GM23338 (cell line): ENCODE measurements around the gene WAPL.

ENCODE experiments used
- CREB1 ChIP-seq: fragments of 250-450 bp; sonication (Bioruptor Pico); IDR thresholded peaks from 2 replicates; pipeline ENCODE4 v1.5.0; 2020; ENCODE audit warnings: low read depth, mild to moderate bottlenecking, moderate library complexity
- EZH2 ChIP-seq: fragments of 200-600 bp; sonication (generic); IDR thresholded peaks from one replicate; pipeline ENCODE4 v1.8.0; 2017; ENCODE audit warnings: antibody characterized with exemption, mild to moderate bottlenecking, low read depth; ENCODE audit not compliant: unreplicated experiment
- EZH2phosphoT487 ChIP-seq: fragments of 200-600 bp; sonication (generic); IDR thresholded peaks from one replicate; pipeline ENCODE4 v1.8.1; 2018; ENCODE audit warnings: antibody characterized with exemption; ENCODE audit not compliant: unreplicated experiment
- JUNB ChIP-seq: IDR thresholded peaks from one replicate; pipeline ENCODE4 v1.6.1; 2016; ENCODE audit warnings: antibody characterized with exemption; ENCODE audit not compliant: unreplicated experiment
- POLR2AphosphoS5 ChIP-seq: IDR thresholded peaks from 2 replicates; pipeline ENCODE4 v1.6.1; 2016; ENCODE audit warnings: antibody characterized with exemption, low read depth
- ZNF331 ChIP-seq: fragments of 250-450 bp; sonication (Bioruptor Pico); IDR thresholded peaks from 2 replicates; pipeline ENCODE4 v1.5.0; 2020; ENCODE audit warnings: low read depth, mild to moderate bottlenecking, moderate library complexity
- TF ChIP-seq, protein P1 (sequence below), 2 experiments: fragments of 200-600 bp in 1 of 2; sonication (generic) in 1 of 2; conservative IDR thresholded peaks; 2 replicates each; pipeline versions ENCODE4 v1.5.1 to v1.6.1; 2016 to 2017; ENCODE audit warnings: antibody characterized with exemption in 2 of 2, low read depth in 2 of 2, mild to moderate bottlenecking in 2 of 2, moderate library complexity in 1 of 2

DNA sequence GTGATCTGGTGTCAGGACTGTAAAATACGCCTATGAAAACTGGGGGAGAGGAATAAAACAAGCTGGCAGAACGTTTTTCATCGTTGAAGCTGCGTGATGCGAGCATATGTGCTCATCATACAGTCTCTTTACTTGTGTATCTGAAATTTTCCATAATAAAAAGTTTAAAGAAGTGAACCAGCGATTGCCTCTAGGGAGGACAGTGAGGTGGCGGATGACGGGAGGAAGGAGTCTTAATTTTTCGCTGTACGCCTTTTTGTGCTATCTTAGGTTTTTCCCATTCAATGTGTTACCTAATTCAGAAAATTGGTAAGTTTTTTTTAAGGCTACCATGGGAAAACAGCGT lies 891 bp upstream of the WAPL start:
- no peak for TF ChIP-seq CREB1 (CRISPR knock-in tag)
- TF ChIP-seq, protein P1, sequence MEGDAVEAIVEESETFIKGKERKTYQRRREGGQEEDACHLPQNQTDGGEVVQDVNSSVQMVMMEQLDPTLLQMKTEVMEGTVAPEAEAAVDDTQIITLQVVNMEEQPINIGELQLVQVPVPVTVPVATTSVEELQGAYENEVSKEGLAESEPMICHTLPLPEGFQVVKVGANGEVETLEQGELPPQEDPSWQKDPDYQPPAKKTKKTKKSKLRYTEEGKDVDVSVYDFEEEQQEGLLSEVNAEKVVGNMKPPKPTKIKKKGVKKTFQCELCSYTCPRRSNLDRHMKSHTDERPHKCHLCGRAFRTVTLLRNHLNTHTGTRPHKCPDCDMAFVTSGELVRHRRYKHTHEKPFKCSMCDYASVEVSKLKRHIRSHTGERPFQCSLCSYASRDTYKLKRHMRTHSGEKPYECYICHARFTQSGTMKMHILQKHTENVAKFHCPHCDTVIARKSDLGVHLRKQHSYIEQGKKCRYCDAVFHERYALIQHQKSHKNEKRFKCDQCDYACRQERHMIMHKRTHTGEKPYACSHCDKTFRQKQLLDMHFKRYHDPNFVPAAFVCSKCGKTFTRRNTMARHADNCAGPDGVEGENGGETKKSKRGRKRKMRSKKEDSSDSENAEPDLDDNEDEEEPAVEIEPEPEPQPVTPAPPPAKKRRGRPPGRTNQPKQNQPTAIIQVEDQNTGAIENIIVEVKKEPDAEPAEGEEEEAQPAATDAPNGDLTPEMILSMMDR (conservative IDR thresholded peaks at IDR 0.05; ENCODE audit: low read depth in 2 of 2) = no peak
- no peak for TF ChIP-seq ZNF331 (CRISPR knock-in tag)
- TF ChIP-seq EZH2phosphoT487 = no peak
- no peak for TF ChIP-seq EZH2
- TF ChIP-seq POLR2AphosphoS5 = no peak
- no peak for TF ChIP-seq JUNB
